ENCODE results near the gene BPIFB2.

The BPIFB2 gene

DNA sequence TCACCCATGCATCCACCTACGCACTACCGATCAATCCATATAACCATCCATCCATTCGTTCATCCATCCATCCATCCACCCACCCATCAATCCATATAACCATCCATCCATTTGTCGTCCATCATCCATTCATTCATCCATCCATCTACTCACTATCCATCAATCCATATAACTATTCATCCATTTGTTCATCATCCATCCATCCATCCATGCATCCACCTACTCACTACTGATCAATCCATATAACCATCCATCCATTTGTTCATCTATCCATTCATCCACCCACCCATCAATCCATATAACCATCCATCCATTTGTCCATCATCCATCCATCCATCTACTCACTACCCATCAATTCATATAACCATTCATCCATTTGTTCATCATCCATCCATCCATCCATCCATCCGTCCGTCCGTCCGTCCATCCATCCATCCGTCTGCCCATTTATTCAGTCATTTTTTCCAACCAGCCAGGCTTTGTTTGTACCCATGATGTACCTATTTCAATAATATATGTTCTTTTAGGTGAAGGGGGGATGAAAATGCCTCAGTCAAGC is 17.9 kb downstream of the BPIFB2 start:
- H3K79me1 ChIP-seq (replicated peaks; ENCODE audit: low read length, poor library complexity, severe bottlenecking), result no peaks in the 10 kb centered on the region
- H3K4me1 ChIP-seq (ENCODE audit: control insufficient read depth, insufficient read depth, low read depth, low read length), result no peaks in the 10 kb centered on the region
- H2BK15ac ChIP-seq (ENCODE audit: low read depth, poor library complexity, severe bottlenecking), result no peak overlapping the region
- no peak overlapping the region for H2BK5ac ChIP-seq (ENCODE audit: low read depth, low read length, poor library complexity, severe bottlenecking)
- 79% methylated on average over 8 of the region's 9 CpGs for whole genome bisulfite sequencing
- no peak overlapping the region for H4K8ac ChIP-seq (ENCODE audit: low read length)
- no peak overlapping the region for H3K9ac ChIP-seq (ENCODE audit: low read length)
- H3K4ac ChIP-seq (ENCODE audit: low read depth in 1 of 2, low read length in 2 of 2), result no peak overlapping the region
- no peak overlapping the region for H4K91ac ChIP-seq (ENCODE audit: low read length)
- no peak overlapping the region for H3K4me3 ChIP-seq (ENCODE audit: insufficient read depth in 1 of 2, low read depth in 1 of 2, low read length in 2 of 2)
- H2AK5ac ChIP-seq (ENCODE audit: low read length, severe bottlenecking), result no peak overlapping the region
- peaks cover 6% of the 10 kb centered on the region for H3K9me3 ChIP-seq (ENCODE audit: control insufficient read depth, low read length)
- H3K36me3 ChIP-seq (ENCODE audit: control insufficient read depth in 1 of 2, insufficient read depth in 2 of 2, low read depth in 1 of 2, low read length in 2 of 2), result no peaks in the 10 kb centered on the region
- DNase-seq, result no peak
- no peak overlapping the region for H3K18ac ChIP-seq (ENCODE audit: low read depth in 1 of 2, low read length in 2 of 2)
- H2BK120ac ChIP-seq (ENCODE audit: low read depth, low read length), result no peak overlapping the region
- peaks cover 11 to 58% of the 10 kb centered on the region in 2 experiments for H3K27me3 ChIP-seq (ENCODE audit: control insufficient read depth in 1 of 2, insufficient read depth in 1 of 2, low read length in 2 of 2)
- no peak overlapping the region for H2BK12ac ChIP-seq (ENCODE audit: low read length in 2 of 2)
- H3K23ac ChIP-seq (ENCODE audit: low read length in 2 of 2), result no peak overlapping the region
- H3K4me2 ChIP-seq (ENCODE audit: low read length, poor library complexity, severe bottlenecking), result no peak overlapping the region
- no peak overlapping the region for H2AFZ ChIP-seq (ENCODE audit: low read depth, low read length)
- H3K27ac ChIP-seq (ENCODE audit: low read length, poor library complexity, severe bottlenecking), result no peak overlapping the region
- H3K14ac ChIP-seq (ENCODE audit: low read length in 2 of 2), result no peak overlapping the region

DNA sequence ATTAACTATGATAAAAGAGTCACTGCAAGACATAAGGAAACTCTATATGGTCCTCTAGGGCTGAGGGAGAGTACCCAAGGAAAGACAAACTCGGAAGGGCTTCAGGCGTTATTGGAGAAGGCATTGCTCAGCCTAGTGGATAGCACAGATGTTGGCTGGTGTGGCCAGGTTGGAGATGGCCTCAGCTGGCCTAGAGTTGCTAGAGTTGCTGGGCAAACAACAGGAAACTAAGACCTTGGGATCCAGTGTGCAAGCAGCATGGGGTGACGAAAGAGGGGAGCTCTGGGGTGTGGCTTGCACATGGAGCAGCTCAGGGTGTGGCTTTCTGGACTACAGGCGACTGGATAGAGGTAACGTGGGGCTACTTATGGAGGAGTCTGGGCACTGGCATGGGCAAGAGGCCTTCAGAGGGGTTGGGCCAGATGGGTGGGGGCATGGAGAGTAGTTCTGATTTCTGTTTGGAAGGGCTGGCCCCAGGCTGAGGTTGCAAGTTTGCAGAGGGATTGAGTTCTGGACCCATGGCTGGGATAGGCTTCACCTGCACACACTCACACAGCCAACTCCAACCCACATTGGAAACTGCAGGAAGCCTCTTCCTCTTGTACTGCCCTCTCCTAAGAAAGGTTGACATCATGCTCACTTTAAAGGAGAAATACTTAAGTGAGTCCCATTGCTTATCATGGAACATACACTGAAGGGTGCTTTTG is 18.7 kb downstream of the BPIFB2 start:
- H2AK5ac ChIP-seq (ENCODE audit: low read length, severe bottlenecking), result no peak overlapping the region
- H3K14ac ChIP-seq (ENCODE audit: low read length in 2 of 2), result no peak overlapping the region
- no peak overlapping the region for H2BK5ac ChIP-seq (ENCODE audit: low read depth, low read length, poor library complexity, severe bottlenecking)
- H4K91ac ChIP-seq (ENCODE audit: low read length), result no peak overlapping the region
- H3K4me3 ChIP-seq (ENCODE audit: insufficient read depth in 1 of 2, low read depth in 1 of 2, low read length in 2 of 2), result no peak overlapping the region
- H3K23ac ChIP-seq (ENCODE audit: low read length in 2 of 2), result no peak overlapping the region
- peaks cover 11 to 55% of the 10 kb centered on the region in 2 experiments for H3K27me3 ChIP-seq (ENCODE audit: control insufficient read depth in 1 of 2, insufficient read depth in 1 of 2, low read length in 2 of 2)
- H3K79me1 ChIP-seq (replicated peaks; ENCODE audit: low read length, poor library complexity, severe bottlenecking), result no peaks in the 10 kb centered on the region
- H3K4me1 ChIP-seq (ENCODE audit: control insufficient read depth, insufficient read depth, low read depth, low read length), result no peaks in the 10 kb centered on the region
- no peak overlapping the region for H2BK12ac ChIP-seq (ENCODE audit: low read length in 2 of 2)
- no peak overlapping the region for H3K4ac ChIP-seq (ENCODE audit: low read depth in 1 of 2, low read length in 2 of 2)
- H3K4me2 ChIP-seq (ENCODE audit: low read length, poor library complexity, severe bottlenecking), result no peak overlapping the region
- H2BK15ac ChIP-seq (ENCODE audit: low read depth, poor library complexity, severe bottlenecking), result no peak overlapping the region
- H4K8ac ChIP-seq (ENCODE audit: low read length), result no peak overlapping the region
- no peak overlapping the region for H3K27ac ChIP-seq (ENCODE audit: low read length, poor library complexity, severe bottlenecking)
- H2BK120ac ChIP-seq (ENCODE audit: low read depth, low read length), result no peak overlapping the region
- DNase-seq, result no peak
- H3K36me3 ChIP-seq (ENCODE audit: control insufficient read depth in 1 of 2, insufficient read depth in 2 of 2, low read depth in 1 of 2, low read length in 2 of 2), result no peaks in the 10 kb centered on the region
- no peak overlapping the region for H2AFZ ChIP-seq (ENCODE audit: low read depth, low read length)
- no peak overlapping the region for H3K9ac ChIP-seq (ENCODE audit: low read length)
- peaks cover 6% of the 10 kb centered on the region for H3K9me3 ChIP-seq (ENCODE audit: control insufficient read depth, low read length)
- WGBS, result 64% methylated on average over 5 of the region's 5 CpGs
- no peak overlapping the region for H3K18ac ChIP-seq (ENCODE audit: low read depth in 1 of 2, low read length in 2 of 2)

DNA sequence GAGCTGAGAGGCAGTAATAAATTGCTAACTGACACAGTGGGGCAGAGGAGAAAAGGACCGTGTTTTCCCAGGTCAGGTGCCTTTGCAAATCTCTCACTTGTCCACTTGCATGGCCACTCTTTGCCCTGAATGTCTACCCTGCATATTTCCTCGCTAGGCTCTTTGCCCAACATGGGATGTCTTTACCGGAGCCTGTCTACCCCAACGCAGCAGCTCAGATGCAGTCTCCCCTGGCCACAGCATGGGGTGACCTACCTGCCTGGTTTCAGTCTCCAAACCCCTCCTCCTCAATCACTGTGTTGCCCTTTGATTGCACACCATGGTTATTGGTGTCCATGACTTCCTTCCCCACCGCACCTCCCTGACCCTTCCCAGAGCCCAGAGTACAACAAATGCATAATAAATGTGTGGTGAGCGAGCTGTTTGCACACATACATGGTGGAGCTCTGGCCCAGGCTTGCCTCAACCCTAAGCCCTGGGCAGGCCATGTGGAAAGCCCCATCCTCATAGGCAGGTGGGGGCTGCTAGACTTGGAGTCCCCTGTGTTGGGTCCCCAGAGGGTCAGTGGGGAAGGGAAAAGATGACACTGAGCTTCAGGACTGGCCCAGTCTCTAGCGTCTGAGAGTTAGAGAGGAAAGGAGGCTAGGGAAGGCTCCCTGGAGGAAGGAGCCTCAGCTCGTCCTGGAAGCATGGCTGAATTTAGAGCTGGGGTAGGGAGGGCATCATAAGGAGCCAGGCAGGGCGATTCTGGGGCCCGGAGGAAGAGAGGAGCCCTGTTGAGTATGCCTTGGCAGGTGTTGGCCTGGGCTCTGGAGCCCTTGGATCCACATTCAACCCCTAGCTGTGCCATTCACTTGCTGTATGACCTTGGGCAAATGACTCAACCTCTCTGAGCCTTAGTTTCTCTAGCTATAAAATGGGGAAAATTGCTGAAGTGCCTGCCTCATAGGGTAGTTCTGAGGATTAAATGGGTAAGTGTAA is 19.6 kb downstream of the BPIFB2 start:
- Histone ChIP-seq H3K27ac (ENCODE audit: low read length, poor library complexity, severe bottlenecking) (no peak overlapping the region), H4K8ac (ENCODE audit: low read length) (no peak overlapping the region), H3K27me3 (ENCODE audit: control insufficient read depth in 1 of 2, insufficient read depth in 1 of 2, low read length in 2 of 2) (peaks cover 11 to 55% of the 10 kb centered on the region in 2 experiments), H2BK5ac (ENCODE audit: low read depth, low read length, poor library complexity, severe bottlenecking) (no peak overlapping the region), H3K4me2 (ENCODE audit: low read length, poor library complexity, severe bottlenecking) (no peak overlapping the region), H3K4me1 (ENCODE audit: control insufficient read depth, insufficient read depth, low read depth, low read length) (no peaks in the 10 kb centered on the region), H2AK5ac (ENCODE audit: low read length, severe bottlenecking) (no peak overlapping the region), H2BK12ac (ENCODE audit: low read length in 2 of 2) (no peak overlapping the region), H4K91ac (ENCODE audit: low read length) (no peak overlapping the region), H3K14ac (ENCODE audit: low read length in 2 of 2) (no peak overlapping the region), H3K36me3 (ENCODE audit: control insufficient read depth in 1 of 2, insufficient read depth in 2 of 2, low read depth in 1 of 2, low read length in 2 of 2) (no peaks in the 10 kb centered on the region), H2AFZ (ENCODE audit: low read depth, low read length) (no peak overlapping the region), H3K9ac (ENCODE audit: low read length) (no peak overlapping the region), H3K9me3 (ENCODE audit: control insufficient read depth, low read length) (peaks cover 6% of the 10 kb centered on the region), H3K4me3 (ENCODE audit: insufficient read depth in 1 of 2, low read depth in 1 of 2, low read length in 2 of 2) (no peak overlapping the region), H2BK15ac (ENCODE audit: low read depth, poor library complexity, severe bottlenecking) (no peak overlapping the region), H3K4ac (ENCODE audit: low read depth in 1 of 2, low read length in 2 of 2) (no peak overlapping the region), H3K18ac (ENCODE audit: low read depth in 1 of 2, low read length in 2 of 2) (no peak overlapping the region), H3K23ac (ENCODE audit: low read length in 2 of 2) (no peak overlapping the region), H2BK120ac (ENCODE audit: low read depth, low read length) (no peak overlapping the region), H3K79me1 (replicated peaks; ENCODE audit: low read length, poor library complexity, severe bottlenecking) (no peaks in the 10 kb centered on the region)
- no peak for DNase-seq
- 65% methylated on average over 9 of the region's 10 CpGs for whole genome bisulfite sequencing
